ENCODE results near the gene PDXK.

The PDXK gene

GRCh38 chr21:43737158-43737950 is 18.4 kb downstream of the PDXK start:
- peaks cover 0 to 29% (median 10%) of the 10 kb centered on the region in 4 experiments for H3K4me1 ChIP-seq (ENCODE audit: control extremely low read depth in 1 of 4, control insufficient read depth in 4 of 4, insufficient read depth in 4 of 4, low read length in 3 of 4)
- no peak overlapping the region for H3K27ac ChIP-seq (ENCODE audit: insufficient read depth in 1 of 2, low read depth in 1 of 2, low read length in 2 of 2, poor library complexity in 1 of 2, severe bottlenecking in 2 of 2)
- CTCF ChIA-PET = no interaction called here
- no peak overlapping the region for H3K4me3 ChIP-seq (ENCODE audit: control insufficient read depth in 1 of 7, extremely low read depth in 1 of 7, insufficient read depth in 4 of 7, low read depth in 2 of 7, low read length in 6 of 7)
- POLR2A ChIA-PET = no interaction called here
- no peaks in the 10 kb centered on the region for H3K9me3 ChIP-seq (ENCODE audit: control extremely low read depth in 1 of 5, control insufficient read depth in 4 of 5, insufficient read depth in 2 of 5, low read depth in 1 of 5, low read length in 4 of 5)
- no peak for DNase-seq
- WGBS (ENCODE audit: insufficient coverage) = 97% methylated on average over 32 of the region's 35 CpGs
- H3K36me3 ChIP-seq (ENCODE audit: control insufficient read depth in 4 of 4, insufficient read depth in 4 of 4, low read length in 3 of 4) = peaks cover 0 to 35% (median 3%) of the 10 kb centered on the region in 4 experiments
- no peaks in the 10 kb centered on the region for H3K27me3 ChIP-seq (replicated peaks in 2 of 5; ENCODE audit: control insufficient read depth in 4 of 5, insufficient read depth in 5 of 5, low read length in 4 of 5)

DNA sequence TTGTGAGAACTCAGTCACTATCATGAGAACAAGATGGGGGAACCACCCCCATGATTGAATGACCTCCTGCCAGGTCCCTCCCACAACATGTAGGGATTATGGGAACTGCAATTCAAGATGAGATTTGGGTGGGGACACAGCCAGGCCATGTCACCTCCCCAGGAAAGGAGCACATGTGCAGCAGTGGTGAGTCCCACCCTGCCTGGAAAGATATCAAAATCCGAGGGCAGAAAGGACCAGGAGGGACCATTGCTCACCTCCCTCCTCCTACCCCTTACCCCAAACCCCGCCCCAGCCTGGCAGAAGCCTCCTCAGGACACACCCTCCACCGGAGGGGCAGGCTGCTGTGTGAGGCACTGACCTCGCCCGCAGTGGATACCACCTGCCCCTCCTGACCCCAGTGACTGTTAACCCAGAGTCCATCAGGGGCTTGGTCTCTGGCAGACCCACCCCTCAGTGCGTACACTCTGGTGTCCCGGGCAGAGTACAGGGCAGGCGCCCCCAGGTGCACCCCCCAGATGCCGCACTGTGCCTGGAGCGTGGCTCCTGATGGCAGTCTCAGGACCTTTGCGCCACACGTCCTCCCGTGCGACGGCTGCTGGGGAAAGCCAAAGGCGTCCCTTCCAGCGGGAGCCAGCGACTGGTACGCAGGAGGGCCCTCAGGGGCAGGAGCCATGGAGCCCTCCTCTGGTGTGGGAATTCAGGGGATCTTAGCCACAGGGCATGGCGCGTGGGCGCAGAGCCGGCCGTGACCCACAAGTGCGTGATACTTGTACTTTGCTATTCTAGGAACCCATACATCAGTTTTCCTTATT is 20.9 kb downstream of the PDXK start:
- WGBS (ENCODE audit: insufficient coverage) = 93% methylated on average over 20 of the region's 25 CpGs
- POLR2A ChIA-PET = no interaction called here
- peak in 1 of 3 donors; percentile 37 for DNase-seq
- CTCF ChIA-PET = interaction anchor here (1.4 kb wide), 1 partner anchor 10 kb away, joined by 3 read pairs; no protein-coding TSS in a partner anchor
- H3K27me3 ChIP-seq (replicated peaks in 2 of 5; ENCODE audit: control insufficient read depth in 4 of 5, insufficient read depth in 5 of 5, low read length in 4 of 5) = no peaks in the 10 kb centered on the region
- H3K4me3 ChIP-seq (ENCODE audit: control insufficient read depth in 1 of 7, extremely low read depth in 1 of 7, insufficient read depth in 4 of 7, low read depth in 2 of 7, low read length in 6 of 7) = no peak overlapping the region
- H3K4me1 ChIP-seq (ENCODE audit: control extremely low read depth in 1 of 4, control insufficient read depth in 4 of 4, insufficient read depth in 4 of 4, low read length in 3 of 4) = peaks cover 0 to 16% (median 10%) of the 10 kb centered on the region in 4 experiments
- no peaks in the 10 kb centered on the region for H3K9me3 ChIP-seq (ENCODE audit: control extremely low read depth in 1 of 5, control insufficient read depth in 4 of 5, insufficient read depth in 2 of 5, low read depth in 1 of 5, low read length in 4 of 5)
- H3K36me3 ChIP-seq (ENCODE audit: control insufficient read depth in 4 of 4, insufficient read depth in 4 of 4, low read length in 3 of 4) = peaks cover 0 to 39% (median 10%) of the 10 kb centered on the region in 4 experiments
- H3K27ac ChIP-seq (ENCODE audit: insufficient read depth in 1 of 2, low read depth in 1 of 2, low read length in 2 of 2, poor library complexity in 1 of 2, severe bottlenecking in 2 of 2) = no peak overlapping the region

GRCh38 chr21:43740497-43741156 is 21.7 kb downstream of the PDXK start:
- Histone ChIP-seq H3K4me1 (ENCODE audit: control extremely low read depth in 1 of 4, control insufficient read depth in 4 of 4, insufficient read depth in 4 of 4, low read length in 3 of 4) (peaks cover 0 to 14% (median 10%) of the 10 kb centered on the region in 4 experiments), H3K36me3 (ENCODE audit: control insufficient read depth in 4 of 4, insufficient read depth in 4 of 4, low read length in 3 of 4) (peaks cover 0 to 35% (median 12%) of the 10 kb centered on the region in 4 experiments), H3K27ac (ENCODE audit: insufficient read depth in 1 of 2, low read depth in 1 of 2, low read length in 2 of 2, poor library complexity in 1 of 2, severe bottlenecking in 2 of 2) (no peak overlapping the region), H3K4me3 (ENCODE audit: control insufficient read depth in 1 of 7, extremely low read depth in 1 of 7, insufficient read depth in 4 of 7, low read depth in 2 of 7, low read length in 6 of 7) (no peak overlapping the region), H3K9me3 (ENCODE audit: control extremely low read depth in 1 of 5, control insufficient read depth in 4 of 5, insufficient read depth in 2 of 5, low read depth in 1 of 5, low read length in 4 of 5) (no peaks in the 10 kb centered on the region), H3K27me3 (replicated peaks in 2 of 5; ENCODE audit: control insufficient read depth in 4 of 5, insufficient read depth in 5 of 5, low read length in 4 of 5) (no peaks in the 10 kb centered on the region)
- ChIA-PET POLR2A (no interaction called here), CTCF (no interaction called here)
- DNase-seq = peak; percentile 26 to 64 (median 62)
- WGBS (ENCODE audit: insufficient coverage) = 80% methylated on average over 14 of the region's 25 CpGs

DNA sequence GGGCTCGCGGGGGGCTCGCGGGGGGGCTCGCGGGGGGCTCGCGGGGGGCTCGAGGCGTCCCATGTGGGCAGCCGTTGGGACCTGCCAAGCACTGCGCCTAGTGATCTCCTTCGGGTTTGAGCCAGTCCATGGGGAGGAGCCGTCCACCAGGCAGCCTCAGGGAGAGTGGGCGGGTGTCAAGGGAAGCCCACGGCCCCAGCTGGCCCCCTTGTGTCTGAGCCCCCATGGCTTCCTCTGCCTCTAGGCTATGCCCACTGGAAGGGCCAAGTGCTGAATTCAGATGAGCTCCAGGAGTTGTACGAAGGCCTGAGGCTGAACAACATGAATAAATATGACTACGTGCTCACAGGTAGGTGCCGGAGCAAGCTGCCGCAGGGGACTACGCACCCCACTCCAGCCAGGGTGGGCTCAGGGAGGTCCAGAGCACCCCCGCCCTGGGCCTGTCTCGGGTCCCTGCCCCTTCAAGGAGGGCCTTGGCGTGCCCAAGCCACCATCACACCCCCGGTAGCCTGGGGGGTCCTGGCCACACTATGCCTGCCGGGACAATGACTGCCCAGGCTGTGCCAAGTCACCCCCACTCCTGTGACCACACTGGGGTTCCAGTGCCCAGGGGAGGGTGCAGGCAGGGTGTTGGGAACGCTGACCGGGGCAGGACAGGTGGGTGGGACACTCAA is 22.6 kb downstream of the PDXK start:
- H3K4me1 ChIP-seq (ENCODE audit: control extremely low read depth in 1 of 4, control insufficient read depth in 4 of 4, insufficient read depth in 4 of 4, low read length in 3 of 4) = peaks cover 0 to 14% (median 10%) of the 10 kb centered on the region in 4 experiments
- H3K27ac ChIP-seq (ENCODE audit: insufficient read depth in 1 of 2, low read depth in 1 of 2, low read length in 2 of 2, poor library complexity in 1 of 2, severe bottlenecking in 2 of 2) = no peak overlapping the region
- no peaks in the 10 kb centered on the region for H3K27me3 ChIP-seq (replicated peaks in 2 of 5; ENCODE audit: control insufficient read depth in 4 of 5, insufficient read depth in 5 of 5, low read length in 4 of 5)
- peaks cover 0 to 38% (median 12%) of the 10 kb centered on the region in 4 experiments for H3K36me3 ChIP-seq (ENCODE audit: control insufficient read depth in 4 of 4, insufficient read depth in 4 of 4, low read length in 3 of 4)
- peak in 1 of 3 donors; percentile 19 for DNase-seq
- 84% methylated on average over 25 of the region's 28 CpGs for WGBS (ENCODE audit: insufficient coverage)
- H3K9me3 ChIP-seq (ENCODE audit: control extremely low read depth in 1 of 5, control insufficient read depth in 4 of 5, insufficient read depth in 2 of 5, low read depth in 1 of 5, low read length in 4 of 5) = no peaks in the 10 kb centered on the region
- H3K4me3 ChIP-seq (ENCODE audit: control insufficient read depth in 1 of 7, extremely low read depth in 1 of 7, insufficient read depth in 4 of 7, low read depth in 2 of 7, low read length in 6 of 7) = no peak overlapping the region
- ChIA-PET CTCF (no interaction called here), POLR2A (no interaction called here)

DNA sequence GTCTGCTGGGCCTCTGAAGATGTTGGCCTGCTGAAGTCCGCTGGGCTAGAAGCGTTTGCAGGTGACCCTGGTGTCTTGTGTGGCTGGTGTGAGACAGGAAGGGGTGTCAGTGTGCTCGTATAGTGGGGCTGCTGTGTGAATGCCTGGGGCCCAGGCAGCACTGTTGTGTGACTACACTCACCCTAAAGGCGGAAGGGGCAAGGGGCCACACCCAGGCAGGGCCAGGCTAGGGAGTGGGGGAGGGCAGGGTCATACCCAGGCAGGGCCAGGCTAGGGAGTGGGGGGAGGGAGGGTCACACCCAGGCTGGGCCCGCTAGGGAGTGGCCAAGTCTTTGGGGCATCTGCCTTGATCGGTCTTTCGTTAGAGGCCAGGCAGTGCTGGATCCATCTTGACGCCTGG is 25.0 kb downstream of the PDXK start:
- Histone ChIP-seq H3K27me3 (replicated peaks in 2 of 5; ENCODE audit: control insufficient read depth in 4 of 5, insufficient read depth in 5 of 5, low read length in 4 of 5) (no peaks in the 10 kb centered on the region), H3K36me3 (ENCODE audit: control insufficient read depth in 4 of 4, insufficient read depth in 4 of 4, low read length in 3 of 4) (peaks cover 0 to 34% (median 18%) of the 10 kb centered on the region in 4 experiments), H3K9me3 (ENCODE audit: control extremely low read depth in 1 of 5, control insufficient read depth in 4 of 5, insufficient read depth in 2 of 5, low read depth in 1 of 5, low read length in 4 of 5) (no peaks in the 10 kb centered on the region), H3K4me1 (ENCODE audit: control extremely low read depth in 1 of 4, control insufficient read depth in 4 of 4, insufficient read depth in 4 of 4, low read length in 3 of 4) (peaks cover 0 to 14% (median 10%) of the 10 kb centered on the region in 4 experiments), H3K27ac (ENCODE audit: insufficient read depth in 1 of 2, low read depth in 1 of 2, low read length in 2 of 2, poor library complexity in 1 of 2, severe bottlenecking in 2 of 2) (no peak overlapping the region), H3K4me3 (ENCODE audit: control insufficient read depth in 1 of 7, extremely low read depth in 1 of 7, insufficient read depth in 4 of 7, low read depth in 2 of 7, low read length in 6 of 7) (no peak overlapping the region)
- POLR2A ChIA-PET = no interaction called here
- WGBS (ENCODE audit: insufficient coverage) = 100% methylated on average over 8 of the region's 8 CpGs
- no peak for DNase-seq
- CTCF ChIA-PET = no interaction called here

GRCh38 chr21:43744725-43745124 is 25.8 kb downstream of the PDXK start:
- H3K27me3 ChIP-seq (replicated peaks in 2 of 5; ENCODE audit: control insufficient read depth in 4 of 5, insufficient read depth in 5 of 5, low read length in 4 of 5) = no peaks in the 10 kb centered on the region
- ChIA-PET POLR2A (no interaction called here), CTCF (interaction anchor here (1.3 kb wide), 1 partner anchor 16 kb away, joined by 4 read pairs; no protein-coding TSS in a partner anchor)
- WGBS (ENCODE audit: insufficient coverage) = 97% methylated on average over 18 of the region's 18 CpGs
- no peak overlapping the region for H3K27ac ChIP-seq (ENCODE audit: insufficient read depth in 1 of 2, low read depth in 1 of 2, low read length in 2 of 2, poor library complexity in 1 of 2, severe bottlenecking in 2 of 2)
- H3K9me3 ChIP-seq (ENCODE audit: control extremely low read depth in 1 of 5, control insufficient read depth in 4 of 5, insufficient read depth in 2 of 5, low read depth in 1 of 5, low read length in 4 of 5) = no peaks in the 10 kb centered on the region
- peaks cover 0 to 37% (median 18%) of the 10 kb centered on the region in 4 experiments for H3K36me3 ChIP-seq (ENCODE audit: control insufficient read depth in 4 of 4, insufficient read depth in 4 of 4, low read length in 3 of 4)
- peaks cover 0 to 15% (median 11%) of the 10 kb centered on the region in 4 experiments for H3K4me1 ChIP-seq (ENCODE audit: control extremely low read depth in 1 of 4, control insufficient read depth in 4 of 4, insufficient read depth in 4 of 4, low read length in 3 of 4)
- no peak for DNase-seq
- H3K4me3 ChIP-seq (ENCODE audit: control insufficient read depth in 1 of 7, extremely low read depth in 1 of 7, insufficient read depth in 4 of 7, low read depth in 2 of 7, low read length in 6 of 7) = no peak overlapping the region

Measured in common myeloid progenitor, CD34-positive (primary cell).